Adipocyte (in vitro differentiated cells): ENCODE measurements around the gene CFAP100.

Experiments used
- DNase-seq: peaks from one replicate; pipeline ENCODE4 v3.0.0-alpha.2; 2015; ENCODE audit warnings: low read depth
- H3K27me3 ChIP-seq: replicated peaks from 2 replicates; pipeline ENCODE4 v1.7.0; 2013; ENCODE audit warnings: mild to moderate bottlenecking, low read length, moderate library complexity; ENCODE audit not compliant: control insufficient read depth, insufficient read depth
- H3K36me3 ChIP-seq: 2 replicates; pipeline ENCODE4 v1.7.0; 2013; ENCODE audit warnings: low read length, mild to moderate bottlenecking, moderate library complexity; ENCODE audit not compliant: control insufficient read depth, insufficient read depth, severe bottlenecking
- H3K4me1 ChIP-seq: 2 replicates; pipeline ENCODE4 v1.7.0; 2013; ENCODE audit warnings: mild to moderate bottlenecking, low read length, moderate library complexity; ENCODE audit not compliant: control insufficient read depth, insufficient read depth
- H3K4me3 ChIP-seq: 2 replicates; pipeline ENCODE4 v1.7.0; 2013; ENCODE audit warnings: mild to moderate bottlenecking, low read length, moderate library complexity
- H3K9ac ChIP-seq: 2 replicates; pipeline ENCODE4 v1.7.0; 2013; ENCODE audit warnings: mild to moderate bottlenecking, low read length, moderate library complexity
- H3K9me3 ChIP-seq: 2 replicates; pipeline ENCODE4 v1.7.0; 2013; ENCODE audit warnings: mild to moderate bottlenecking, low read length, moderate library complexity; ENCODE audit not compliant: control insufficient read depth

Gene CFAP100

GRCh38 chr3:126433105-126433430, 38.4 kb downstream of the CFAP100 start:
- DNase-seq = no peak
- no peak overlapping the region for H3K9ac ChIP-seq
- no peaks in the 10 kb centered on the region for H3K27me3 ChIP-seq
- peaks cover 3% of the 10 kb centered on the region for H3K4me1 ChIP-seq
- H3K36me3 ChIP-seq = peaks cover 29% of the 10 kb centered on the region
- H3K4me3 ChIP-seq = no peak overlapping the region
- H3K9me3 ChIP-seq = no peaks in the 10 kb centered on the region

- Histone ChIP-seq H3K9me3 (no peaks in the 10 kb centered on the region), H3K36me3 (peaks cover 35% of the 10 kb centered on the region), H3K27me3 (no peaks in the 10 kb centered on the region), H3K9ac (no peak overlapping the region), H3K4me1 (peaks cover 3% of the 10 kb centered on the region), H3K4me3 (no peak overlapping the region)
- DNase-seq = no peak
These were observed 39.0 kb downstream of the CFAP100 start for GRCh38 chr3:126433496-126434263.

- Histone ChIP-seq H3K9ac (no peak overlapping the region), H3K9me3 (no peaks in the 10 kb centered on the region), H3K4me3 (no peak overlapping the region), H3K4me1 (peaks cover 3% of the 10 kb centered on the region), H3K27me3 (no peaks in the 10 kb centered on the region), H3K36me3 (peaks cover 40% of the 10 kb centered on the region)
- no peak for DNase-seq
These were observed 39.5 kb downstream of the CFAP100 start for GRCh38 chr3:126434264-126434590.

GRCh38 chr3:126434931-126435411, 40.3 kb downstream of the CFAP100 start:
- Histone ChIP-seq H3K4me1 (peaks cover 3% of the 10 kb centered on the region), H3K4me3 (no peak overlapping the region), H3K9ac (no peak overlapping the region), H3K9me3 (no peaks in the 10 kb centered on the region), H3K27me3 (no peaks in the 10 kb centered on the region), H3K36me3 (peaks cover 48% of the 10 kb centered on the region)
- DNase-seq = no peak

- H3K9ac ChIP-seq = no peak overlapping the region
- H3K4me3 ChIP-seq = no peak overlapping the region
- H3K36me3 ChIP-seq = peaks cover 51% of the 10 kb centered on the region
- no peaks in the 10 kb centered on the region for H3K9me3 ChIP-seq
- no peak for DNase-seq
- no peaks in the 10 kb centered on the region for H3K27me3 ChIP-seq
- peaks cover 3% of the 10 kb centered on the region for H3K4me1 ChIP-seq
These were observed 41.0 kb downstream of the CFAP100 start for GRCh38 chr3:126435456-126436315.

GRCh38 chr3:126436826-126437717, 42.4 kb downstream of the CFAP100 start:
- Histone ChIP-seq H3K9me3 (no peaks in the 10 kb centered on the region), H3K36me3 (peaks cover 57% of the 10 kb centered on the region), H3K4me1 (peaks cover 3% of the 10 kb centered on the region), H3K9ac (no peak overlapping the region), H3K4me3 (no peak overlapping the region), H3K27me3 (no peaks in the 10 kb centered on the region)
- no peak for DNase-seq

- DNase-seq = no peak
- Histone ChIP-seq H3K9ac (no peak overlapping the region), H3K4me1 (no peaks in the 10 kb centered on the region), H3K27me3 (no peaks in the 10 kb centered on the region), H3K4me3 (no peak overlapping the region), H3K36me3 (peaks cover 63% of the 10 kb centered on the region), H3K9me3 (no peaks in the 10 kb centered on the region)
These were observed 43.5 kb downstream of the CFAP100 start for GRCh38 chr3:126438186-126438585.

GRCh38 chr3:126438746-126439145, 44.0 kb downstream of the CFAP100 start:
- no peak for DNase-seq
- Histone ChIP-seq H3K36me3 (peaks cover 63% of the 10 kb centered on the region), H3K9ac (no peak overlapping the region), H3K27me3 (no peaks in the 10 kb centered on the region), H3K4me1 (no peaks in the 10 kb centered on the region), H3K4me3 (no peak overlapping the region), H3K9me3 (no peaks in the 10 kb centered on the region)

- Histone ChIP-seq H3K4me1 (no peaks in the 10 kb centered on the region), H3K4me3 (no peak overlapping the region), H3K27me3 (no peaks in the 10 kb centered on the region), H3K9ac (no peak overlapping the region), H3K36me3 (peaks cover 63% of the 10 kb centered on the region), H3K9me3 (no peaks in the 10 kb centered on the region)
- no peak for DNase-seq
These were observed 44.7 kb downstream of the CFAP100 start for GRCh38 chr3:126439346-126439967.

- H3K9ac ChIP-seq = no peak overlapping the region
- no peaks in the 10 kb centered on the region for H3K9me3 ChIP-seq
- no peaks in the 10 kb centered on the region for H3K27me3 ChIP-seq
- no peak for DNase-seq
- H3K4me1 ChIP-seq = no peaks in the 10 kb centered on the region
- H3K36me3 ChIP-seq = peaks cover 57% of the 10 kb centered on the region
- H3K4me3 ChIP-seq = no peak overlapping the region
These were observed 45.4 kb downstream of the CFAP100 start for GRCh38 chr3:126439968-126440708.
